Measurements from ENCODE around the gene RBP5.

Gene RBP5, protein sequence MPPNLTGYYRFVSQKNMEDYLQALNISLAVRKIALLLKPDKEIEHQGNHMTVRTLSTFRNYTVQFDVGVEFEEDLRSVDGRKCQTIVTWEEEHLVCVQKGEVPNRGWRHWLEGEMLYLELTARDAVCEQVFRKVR

GRCh38 chr12:7128681-7129286, at the start of gene RBP5:
TSS of gene RBP5 (minus strand) at chr12:7128889. CDS start at chr12:7128775, 114 bp downstream.
- no peak for DNase-seq (ENCODE audit: low spot score)

- no peak for DNase-seq (ENCODE audit: low spot score)
Measured at GRCh38 chr12:7178481-7178880, 49.8 kb upstream of the RBP5 start.

DNA sequence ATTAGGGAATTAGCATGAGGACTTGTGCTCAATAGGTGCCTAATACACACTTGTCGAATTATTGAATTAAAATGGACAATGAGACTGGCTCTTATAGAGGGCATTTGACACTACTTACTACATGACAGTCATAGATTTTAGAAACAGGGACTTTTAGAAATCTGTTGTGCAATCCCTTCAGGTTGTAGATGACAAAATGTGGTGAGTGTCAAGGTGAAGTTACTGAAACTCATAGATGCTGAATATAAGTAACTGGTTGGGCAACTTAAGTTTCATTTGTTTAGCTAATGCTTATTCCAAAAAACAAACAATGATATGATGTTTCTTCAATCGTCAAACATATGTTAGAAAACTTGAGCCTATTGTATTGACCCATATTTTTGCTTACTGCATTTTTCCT, 47.9 kb upstream of the RBP5 start:
- DNase-seq (ENCODE audit: low spot score): no peak

DNA sequence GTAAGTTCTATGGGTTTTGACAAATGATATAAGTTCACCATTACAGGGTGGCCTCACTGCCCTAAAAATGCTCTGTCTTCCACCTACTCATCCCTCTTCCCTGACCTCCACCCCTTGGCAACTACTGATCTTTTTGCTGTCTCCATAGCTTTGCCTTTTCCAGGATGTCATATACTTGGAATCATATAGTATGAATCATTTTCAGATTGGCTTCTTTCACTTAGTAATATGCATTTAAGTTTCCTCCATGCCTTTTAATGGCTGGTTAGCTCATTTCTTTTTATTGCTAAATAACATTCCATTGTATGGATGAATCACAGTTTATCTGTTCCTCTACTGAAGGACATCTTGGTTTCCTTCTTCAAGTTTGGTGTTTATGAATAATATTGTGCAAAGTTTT, 46.8 kb upstream of the RBP5 start:
- no peak for DNase-seq (ENCODE audit: low spot score)

- DNase-seq (ENCODE audit: low spot score): no peak
Measured at GRCh38 chr12:7171854-7172253, 43.2 kb upstream of the RBP5 start.

DNA sequence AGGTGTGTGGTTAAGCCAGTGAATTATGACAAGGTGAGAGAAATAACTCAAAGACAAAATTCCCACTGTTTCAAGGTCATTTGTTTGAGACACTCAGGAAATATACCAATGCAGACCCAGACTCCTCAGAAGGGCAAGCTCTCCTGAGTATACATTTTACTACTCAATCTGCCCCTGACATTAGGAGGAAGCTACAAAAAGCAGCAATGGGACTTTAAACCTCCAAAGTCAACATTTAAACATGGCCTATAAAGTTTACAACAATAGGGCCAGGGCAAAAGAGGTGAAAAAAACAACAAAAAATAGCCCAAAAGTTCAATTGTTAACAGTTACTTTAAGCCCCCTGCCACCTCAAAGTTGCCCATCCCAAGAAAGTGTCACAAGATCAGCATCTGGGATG, 41.3 kb upstream of the RBP5 start:
- no peak for DNase-seq (ENCODE audit: low spot score)

GRCh38 chr12:7162691-7163114, 34.0 kb upstream of the RBP5 start:
- peak; percentile 5 for DNase-seq (ENCODE audit: low spot score)

DNA sequence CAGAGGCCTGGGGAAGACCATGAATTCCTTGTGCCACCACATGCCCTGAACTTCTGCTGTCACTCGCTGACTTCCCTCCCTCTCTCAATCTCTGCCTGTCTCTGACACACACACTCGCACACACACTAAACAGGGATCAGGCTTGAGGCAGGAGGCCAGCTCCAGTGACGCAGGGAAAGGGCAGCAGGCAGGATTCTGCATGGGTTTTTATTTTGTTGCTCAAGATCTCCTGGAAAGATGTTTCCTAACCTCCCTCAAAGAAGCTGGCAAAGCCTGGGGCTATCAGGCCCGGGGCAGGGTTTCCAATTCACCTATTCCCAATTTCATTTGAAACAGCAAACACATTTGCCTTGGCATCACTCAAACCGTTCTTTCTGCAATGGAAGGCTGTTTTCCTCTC, 33.1 kb upstream of the RBP5 start:
- DNase-seq (ENCODE audit: low spot score): no peak

- DNase-seq (ENCODE audit: low spot score): no peak
Measured at GRCh38 chr12:7161327-7161726, 32.6 kb upstream of the RBP5 start.

DNA sequence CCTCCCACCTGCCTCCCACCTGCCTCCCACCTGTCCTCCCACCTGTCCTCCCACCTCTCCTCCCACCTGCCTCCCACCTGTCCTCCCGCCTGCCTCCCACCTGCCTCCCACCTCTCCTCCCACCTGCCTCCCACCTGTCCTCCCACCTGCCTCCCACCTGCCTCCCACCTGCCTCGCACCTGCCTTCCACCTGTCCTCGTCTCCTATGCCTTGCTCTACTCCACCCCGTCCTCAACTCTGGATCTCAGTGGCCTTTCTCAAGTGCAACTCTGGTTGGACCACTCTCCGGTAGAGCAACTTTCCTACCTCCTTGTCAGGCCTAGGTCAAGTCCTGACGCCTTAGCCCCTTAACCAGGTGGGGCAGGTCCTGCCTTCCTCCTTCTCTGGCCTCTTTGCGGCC, 31.5 kb upstream of the RBP5 start:
- no peak for DNase-seq (ENCODE audit: low spot score)

DNA sequence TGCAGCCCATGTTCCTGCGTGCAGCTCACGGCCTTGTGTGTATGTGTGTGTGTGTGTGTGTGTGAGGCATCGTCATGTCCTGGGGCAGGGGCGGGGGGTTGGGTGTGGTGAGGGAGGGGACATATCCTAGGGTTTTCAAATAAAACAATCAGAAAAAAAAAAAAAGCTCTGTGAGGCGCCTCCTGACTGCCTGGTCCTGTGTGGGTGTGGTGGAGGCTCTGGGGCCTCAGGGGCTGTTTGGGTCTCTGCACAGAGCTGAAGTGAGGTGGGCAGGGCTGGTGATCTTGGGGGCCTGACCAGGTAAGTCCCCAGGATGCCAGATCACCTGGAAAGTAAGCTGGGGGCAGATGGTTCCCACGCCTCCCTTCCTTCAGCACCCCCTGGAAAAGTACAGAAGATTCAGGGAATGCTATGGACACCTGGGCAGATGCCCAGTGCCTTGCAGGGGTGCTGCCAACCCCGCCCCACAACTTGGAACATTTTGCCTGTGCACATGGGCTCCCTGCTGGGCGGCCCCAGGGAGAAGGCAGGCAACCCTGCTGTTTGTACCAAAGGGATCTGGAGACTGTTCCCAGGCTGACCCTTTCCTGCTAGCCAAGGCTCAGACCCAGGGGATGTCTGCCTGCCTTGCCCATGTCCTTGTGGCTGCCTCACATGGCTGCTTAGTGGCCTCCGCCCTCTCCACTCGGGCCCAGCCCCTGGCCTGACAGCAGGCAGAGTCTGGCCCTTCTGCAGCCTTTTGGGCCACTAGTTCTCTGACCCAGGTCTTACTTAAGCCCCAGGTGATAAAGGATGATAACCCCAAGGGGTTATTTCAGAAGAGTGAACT, 30.3 kb upstream of the RBP5 start:
- DNase-seq (ENCODE audit: low spot score): no peak

GRCh38 chr12:7157391-7157790, 28.7 kb upstream of the RBP5 start:
- no peak for DNase-seq (ENCODE audit: low spot score)

GRCh38 chr12:7156259-7157197, 27.8 kb upstream of the RBP5 start:
- no peak for DNase-seq (ENCODE audit: low spot score)

- no peak for DNase-seq (ENCODE audit: low spot score)
Measured at GRCh38 chr12:7155471-7156034, 26.9 kb upstream of the RBP5 start.

- no peak for DNase-seq (ENCODE audit: low spot score)
Measured at GRCh38 chr12:7154901-7155470, 26.3 kb upstream of the RBP5 start.

DNA sequence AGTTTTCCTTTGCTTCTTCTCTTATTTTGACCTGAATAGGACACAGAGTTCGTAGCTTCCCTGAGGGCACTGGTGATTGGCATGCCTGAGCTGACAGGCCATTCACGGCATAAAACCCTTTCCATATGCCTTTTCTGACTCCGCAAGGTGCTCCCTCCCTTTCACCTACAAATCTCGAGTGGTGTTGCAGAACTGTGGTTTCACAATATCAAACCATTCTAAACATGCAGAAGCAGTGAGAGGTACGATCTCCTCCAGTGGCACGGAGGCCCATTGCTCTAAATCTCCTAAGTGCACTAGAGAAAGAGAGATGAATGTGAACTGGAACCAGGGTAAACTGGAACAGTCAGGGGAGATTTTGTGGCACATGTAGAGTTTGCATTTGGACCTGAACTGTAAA, 25.4 kb upstream of the RBP5 start:
- DNase-seq (ENCODE audit: low spot score): no peak

GRCh38 chr12:7152818-7153217, 24.1 kb upstream of the RBP5 start:
- DNase-seq (ENCODE audit: low spot score): no peak

GRCh38 chr12:7151532-7151931, 22.8 kb upstream of the RBP5 start:
- no peak for DNase-seq (ENCODE audit: low spot score)

DNA sequence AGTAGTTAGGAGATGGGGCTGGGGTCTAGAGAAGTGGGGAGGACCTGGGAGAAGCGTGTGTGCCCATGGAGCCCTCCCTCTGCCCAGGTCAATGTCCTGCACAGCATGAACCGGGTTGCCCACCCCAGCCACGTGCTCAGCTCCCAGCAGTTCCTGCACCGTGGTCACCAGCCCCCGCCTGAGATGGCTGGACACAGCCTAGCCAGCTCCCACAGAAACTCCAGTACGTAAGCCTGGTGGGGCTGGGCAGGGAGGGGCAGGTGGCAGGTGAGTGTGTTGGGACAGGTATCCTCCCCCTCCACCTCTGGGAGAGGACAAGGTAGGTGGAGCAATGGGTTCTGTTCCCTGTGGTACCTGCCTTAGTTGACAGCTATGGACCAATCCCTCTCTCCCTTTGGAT, 22.2 kb upstream of the RBP5 start:
- DNase-seq (ENCODE audit: low spot score): no peak

DNA sequence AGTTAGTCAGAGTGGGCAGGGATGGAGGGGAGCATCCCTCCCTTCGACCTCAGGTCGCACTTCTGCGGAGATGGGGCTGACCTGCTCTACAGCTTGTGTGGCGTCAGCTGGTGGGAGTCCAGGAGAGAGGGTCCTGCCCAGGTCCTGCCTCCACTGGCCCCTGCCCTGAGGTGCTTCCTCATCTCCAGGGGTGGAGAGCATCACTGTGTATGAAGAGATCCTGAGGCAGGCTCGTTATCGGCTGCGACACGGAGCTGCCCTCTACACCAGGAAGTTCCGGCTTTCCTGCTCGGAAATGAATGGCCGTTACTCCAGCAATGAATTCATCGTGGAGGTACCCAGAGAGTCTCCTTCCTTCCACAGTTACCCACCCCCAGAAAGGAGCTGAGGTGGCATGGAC, 21.7 kb upstream of the RBP5 start:
- DNase-seq (ENCODE audit: low spot score): no peak

- DNase-seq (ENCODE audit: low spot score): no peak
Measured at GRCh38 chr12:7146906-7147305, 18.2 kb upstream of the RBP5 start.

DNA sequence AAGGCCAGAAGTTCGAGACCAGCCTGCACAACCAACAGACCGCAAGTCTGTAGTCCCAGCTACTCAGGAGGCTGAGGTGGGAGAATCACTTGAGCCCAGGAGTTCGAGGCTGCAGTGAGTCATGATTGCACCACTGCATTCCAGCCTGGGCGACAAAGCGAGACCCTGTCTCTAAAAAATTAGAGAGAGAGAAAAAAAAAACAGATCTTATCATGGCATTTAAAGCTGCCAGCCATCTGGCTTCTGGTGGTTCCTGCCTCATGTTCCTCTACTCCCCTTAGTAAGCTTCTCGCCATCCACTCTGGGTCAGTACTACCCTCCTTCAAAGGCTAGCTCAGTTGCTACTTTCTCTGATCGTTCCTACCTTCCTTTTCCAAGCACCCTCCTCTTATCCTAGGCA, 17.5 kb upstream of the RBP5 start:
- DNase-seq (ENCODE audit: low spot score): no peak
